MG63 (cell line): ENCODE data around the gene HAO1. TPM values are rescaled to one million over a fixed set of nuclear protein-coding genes. Genes with fewer than 3 reads are reported as not detected.
A peak's percentile ranks its signal among the peaks of the same experiment; 100 is the strongest.

Experiments
- DNase-seq: peaks from one replicate; pipeline ENCODE4 v3.0.0-alpha.2; 2020
- H3K27me3 ChIP-seq: fragments of 250-450 bp; sonication (Bioruptor Pico); 2 replicates; pipeline ENCODE4 v1.5.1; 2020; ENCODE audit warnings: mild to moderate bottlenecking, moderate library complexity
- H3K36me3 ChIP-seq: fragments of 250-450 bp; sonication (Bioruptor Pico); 2 replicates; pipeline ENCODE4 v1.5.1; 2020; ENCODE audit warnings: mild to moderate bottlenecking, moderate library complexity
- H3K4me3 ChIP-seq: fragments of 250-450 bp; sonication (Bioruptor Pico); 2 replicates; pipeline ENCODE4 v1.5.1; 2020; ENCODE audit warnings: mild to moderate bottlenecking, moderate library complexity
- H3K9me3 ChIP-seq: fragments of 250-450 bp; sonication (Bioruptor Pico); 2 replicates; pipeline ENCODE4 v1.5.1; 2020; ENCODE audit warnings: mild to moderate bottlenecking, moderate library complexity
- total RNA-seq: library from RNA; depleted of rRNA; stranded (reverse); fragments of >200 nt; shearing (Covaris generic); gene quantifications from 2 replicates; pipeline ENCODE4 v1.2.3, GENCODE V29; 2014; ENCODE audit warnings: low replicate concordance

HAO1 gene
- total RNA-seq, 1 experiment from 2014 or later: not detected

DNA sequence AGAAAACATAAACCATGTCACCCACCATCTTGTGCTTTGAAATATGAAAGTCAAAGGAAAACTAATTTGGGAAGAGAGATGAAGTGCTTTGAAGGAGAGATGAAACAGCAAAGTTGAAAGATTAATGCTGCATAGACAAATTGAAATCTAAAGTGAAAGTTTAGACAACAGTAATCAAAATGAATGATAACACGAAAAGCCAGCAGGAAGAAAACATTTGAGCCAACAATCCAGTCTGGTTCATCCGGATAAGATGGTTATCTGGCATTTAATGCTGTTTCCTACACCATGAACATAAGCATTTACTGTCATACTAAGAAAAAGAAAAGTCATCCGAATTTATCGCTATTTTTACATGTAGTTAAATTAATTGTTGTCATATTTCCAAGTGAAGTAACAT is 595 bp downstream of the HAO1 start:
- no peak for DNase-seq
- H3K27me3 ChIP-seq: peaks cover 6% of the 10 kb centered on the region
- no peaks in the 10 kb centered on the region for H3K9me3 ChIP-seq
- H3K36me3 ChIP-seq: no peaks in the 10 kb centered on the region
- H3K4me3 ChIP-seq: no peak overlapping the region

DNA sequence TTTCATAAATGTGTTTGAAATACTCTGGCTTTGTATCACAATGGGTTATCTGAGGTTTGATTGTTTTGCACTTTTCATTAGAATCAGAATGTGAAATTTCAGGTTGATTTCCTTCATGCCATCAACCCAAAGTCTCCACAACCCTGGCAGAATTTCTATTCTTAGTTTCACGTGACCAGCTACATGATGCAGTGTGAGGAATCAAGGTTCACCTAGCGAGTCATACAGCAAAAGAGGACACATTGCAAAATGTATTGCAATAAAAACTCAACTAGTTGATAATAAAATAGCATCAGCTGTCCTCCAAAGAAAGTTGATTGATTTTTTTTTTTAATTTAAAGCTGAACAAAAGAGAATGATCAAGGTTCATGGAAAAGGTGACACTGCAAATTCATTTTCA is 2.2 kb downstream of the HAO1 start:
- DNase-seq: no peak
- Histone ChIP-seq H3K36me3 (no peaks in the 10 kb centered on the region), H3K4me3 (no peak overlapping the region), H3K27me3 (peaks cover 6% of the 10 kb centered on the region), H3K9me3 (no peaks in the 10 kb centered on the region)

DNA sequence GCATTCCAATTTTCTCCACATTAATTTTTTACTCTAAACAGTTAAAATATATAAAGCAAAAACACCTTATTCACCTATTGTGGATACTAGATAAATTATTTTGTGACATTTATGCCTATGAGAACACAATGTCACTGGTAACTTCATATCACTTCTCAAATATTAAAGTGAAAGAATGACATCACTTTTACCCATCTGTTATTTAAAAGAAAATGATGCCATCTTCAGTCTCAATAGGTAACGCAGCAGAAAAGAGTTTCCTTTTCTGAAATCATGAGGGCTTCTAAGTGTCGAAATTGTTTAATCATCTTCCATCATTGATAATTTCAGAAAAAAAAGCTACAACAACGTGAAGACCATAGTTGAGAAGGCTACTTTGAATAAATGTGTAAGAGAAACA is 2.9 kb downstream of the HAO1 start:
- no peaks in the 10 kb centered on the region for H3K36me3 ChIP-seq
- DNase-seq: no peak
- H3K27me3 ChIP-seq: peaks cover 6% of the 10 kb centered on the region
- no peak overlapping the region for H3K4me3 ChIP-seq
- no peaks in the 10 kb centered on the region for H3K9me3 ChIP-seq

DNA sequence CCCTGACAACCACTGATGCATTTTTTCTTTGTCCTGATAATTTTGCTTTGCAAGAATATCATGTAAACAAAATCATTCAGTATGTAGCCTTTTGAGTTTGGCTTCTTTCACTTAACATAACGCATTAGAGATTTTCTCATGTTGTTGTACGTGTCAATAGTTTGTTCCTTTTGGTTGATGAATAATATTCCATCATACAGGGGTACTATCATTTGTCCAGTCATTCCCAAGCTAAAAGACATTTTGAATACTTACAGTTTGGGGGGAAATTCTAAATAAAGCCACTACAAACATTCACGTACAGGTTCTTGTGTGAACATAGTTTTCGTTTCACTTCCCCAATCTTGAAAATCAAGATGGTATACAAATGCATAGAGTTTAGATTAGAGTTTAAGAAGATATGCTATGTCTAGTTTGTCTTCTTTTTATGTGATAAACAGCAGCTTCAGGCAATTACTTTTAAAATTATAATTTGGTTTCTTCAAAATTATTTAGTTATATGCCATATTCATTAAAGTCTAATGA is 5.2 kb downstream of the HAO1 start:
- Histone ChIP-seq H3K9me3 (no peaks in the 10 kb centered on the region), H3K36me3 (no peaks in the 10 kb centered on the region), H3K4me3 (no peak overlapping the region), H3K27me3 (peaks cover 6% of the 10 kb centered on the region)
- no peak for DNase-seq

DNA sequence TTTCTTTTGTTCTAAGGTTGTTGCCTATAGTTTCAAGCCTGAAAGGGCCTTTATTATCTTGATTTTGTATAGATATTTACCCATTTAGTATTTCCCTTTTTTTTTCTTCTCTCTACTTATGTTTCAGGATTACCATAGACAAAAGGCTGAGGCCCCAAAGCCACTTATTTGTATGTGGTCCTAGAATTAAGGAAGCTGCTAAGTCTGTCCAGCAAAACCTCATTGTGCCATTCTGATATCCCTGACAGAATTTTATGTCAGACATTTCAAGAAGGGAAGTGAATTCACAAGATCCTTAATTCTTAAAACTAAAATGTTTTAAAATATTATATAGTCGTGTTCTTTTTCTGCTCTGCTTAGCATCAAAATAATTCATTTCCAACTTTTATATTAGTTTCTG is 6.9 kb downstream of the HAO1 start:
- Histone ChIP-seq H3K27me3 (peaks cover 6% of the 10 kb centered on the region), H3K9me3 (no peaks in the 10 kb centered on the region), H3K36me3 (no peaks in the 10 kb centered on the region), H3K4me3 (no peak overlapping the region)
- DNase-seq: no peak

DNA sequence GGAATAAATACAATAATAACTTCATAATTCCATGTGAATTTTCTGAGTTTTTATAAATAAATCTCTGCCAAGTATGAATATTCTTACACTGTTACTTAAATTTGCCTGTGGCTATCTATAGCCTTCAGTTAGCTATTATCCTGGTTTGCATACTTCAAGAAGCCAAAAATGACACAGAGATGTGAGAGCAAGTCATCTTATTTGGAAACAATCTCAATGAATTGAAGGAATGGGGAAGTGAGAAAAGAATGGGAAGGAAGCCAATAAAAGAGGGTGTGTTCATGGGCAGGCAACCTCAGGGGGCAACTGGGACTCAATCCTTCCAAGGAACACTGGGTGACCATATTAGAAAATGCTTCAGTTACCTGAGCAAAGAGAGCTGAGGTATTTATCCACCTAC is 9.9 kb downstream of the HAO1 start:
- no peaks in the 10 kb centered on the region for H3K36me3 ChIP-seq
- peaks cover 3% of the 10 kb centered on the region for H3K27me3 ChIP-seq
- DNase-seq: no peak
- H3K9me3 ChIP-seq: no peaks in the 10 kb centered on the region
- no peak overlapping the region for H3K4me3 ChIP-seq

DNA sequence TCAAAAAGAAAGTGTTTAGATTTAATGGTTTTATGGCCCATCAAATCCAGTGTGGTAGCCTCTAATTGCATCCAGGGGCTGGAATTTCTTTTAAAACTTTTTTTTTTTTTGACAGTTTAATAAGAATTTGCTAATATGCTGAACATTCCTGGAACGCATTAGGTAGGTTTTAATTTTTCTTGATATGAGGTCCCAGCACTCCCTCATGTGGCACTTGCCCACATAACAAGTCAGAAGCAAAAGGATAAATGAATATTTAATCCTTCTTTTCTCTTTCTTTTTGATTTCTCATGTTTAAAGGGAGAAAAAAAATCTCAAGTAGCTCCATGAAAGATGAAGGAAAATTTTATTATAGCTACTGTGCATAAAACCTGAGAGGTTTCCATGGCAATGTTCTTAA is 13.5 kb downstream of the HAO1 start:
- Histone ChIP-seq H3K9me3 (no peaks in the 10 kb centered on the region), H3K27me3 (no peaks in the 10 kb centered on the region), H3K4me3 (no peak overlapping the region), H3K36me3 (no peaks in the 10 kb centered on the region)
- peak; percentile 14 for DNase-seq

DNA sequence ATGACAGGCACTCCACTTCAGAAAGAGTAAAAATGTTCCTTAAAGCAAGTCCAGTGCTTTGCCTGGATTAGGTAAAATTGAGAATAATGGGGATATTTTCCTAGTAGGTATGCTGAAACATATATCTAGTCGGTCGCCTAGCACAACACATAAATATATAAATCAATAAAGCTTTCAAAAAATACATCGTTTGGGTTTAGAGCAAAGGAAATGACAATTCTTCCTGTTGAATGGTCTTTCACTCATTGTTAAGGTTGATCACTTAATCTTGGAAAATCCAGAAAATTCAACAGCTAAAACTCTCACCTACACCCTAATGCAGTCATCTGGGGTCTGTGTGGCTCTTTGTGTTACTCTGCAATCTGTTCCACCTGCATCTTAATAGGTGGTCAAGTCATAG is 13.9 kb downstream of the HAO1 start:
- Histone ChIP-seq H3K36me3 (no peaks in the 10 kb centered on the region), H3K9me3 (no peaks in the 10 kb centered on the region), H3K4me3 (no peak overlapping the region), H3K27me3 (no peaks in the 10 kb centered on the region)
- no peak for DNase-seq

DNA sequence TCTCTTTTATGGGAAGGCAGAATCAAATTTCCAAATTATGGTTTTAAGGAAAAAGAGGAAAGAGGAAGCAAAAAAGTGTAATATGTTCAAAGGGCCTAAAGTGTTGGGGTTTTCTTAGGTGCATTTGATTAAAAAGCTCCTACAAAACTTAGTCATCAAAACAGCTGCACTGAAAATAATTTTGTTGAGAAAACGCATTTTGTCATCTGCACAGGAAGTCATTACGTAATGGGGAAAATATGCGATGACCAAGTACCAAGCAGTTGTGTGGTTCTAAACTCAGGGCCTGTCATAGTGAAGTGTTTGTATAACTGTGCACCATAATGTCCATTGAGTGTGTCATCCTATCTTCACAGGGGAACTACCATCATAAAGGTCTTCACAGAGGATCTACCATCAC is 15.6 kb downstream of the HAO1 start:
- Histone ChIP-seq H3K27me3 (no peaks in the 10 kb centered on the region), H3K4me3 (no peak overlapping the region), H3K36me3 (no peaks in the 10 kb centered on the region), H3K9me3 (no peaks in the 10 kb centered on the region)
- DNase-seq: peak; percentile 40

DNA sequence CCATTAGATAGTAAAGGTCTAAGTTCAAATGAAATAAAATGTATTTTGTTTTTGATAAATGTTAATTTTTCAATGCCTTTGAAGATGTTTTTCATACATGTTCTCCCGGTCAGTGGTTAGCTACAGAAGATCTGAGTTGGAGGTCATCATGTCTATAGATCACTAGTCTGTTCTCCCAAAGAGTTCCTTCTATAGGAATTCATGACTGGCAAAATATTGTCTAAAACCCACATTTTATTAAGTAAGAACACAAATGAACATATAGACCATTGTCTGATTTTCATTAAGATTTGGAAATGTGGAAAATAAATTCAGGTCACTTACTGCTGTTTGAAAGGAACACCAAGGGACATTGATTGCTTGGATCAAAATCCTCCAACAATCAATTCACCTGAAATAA is 23.6 kb downstream of the HAO1 start:
- no peaks in the 10 kb centered on the region for H3K27me3 ChIP-seq
- H3K36me3 ChIP-seq: no peaks in the 10 kb centered on the region
- H3K4me3 ChIP-seq: no peak overlapping the region
- H3K9me3 ChIP-seq: no peaks in the 10 kb centered on the region
- DNase-seq: no peak

DNA sequence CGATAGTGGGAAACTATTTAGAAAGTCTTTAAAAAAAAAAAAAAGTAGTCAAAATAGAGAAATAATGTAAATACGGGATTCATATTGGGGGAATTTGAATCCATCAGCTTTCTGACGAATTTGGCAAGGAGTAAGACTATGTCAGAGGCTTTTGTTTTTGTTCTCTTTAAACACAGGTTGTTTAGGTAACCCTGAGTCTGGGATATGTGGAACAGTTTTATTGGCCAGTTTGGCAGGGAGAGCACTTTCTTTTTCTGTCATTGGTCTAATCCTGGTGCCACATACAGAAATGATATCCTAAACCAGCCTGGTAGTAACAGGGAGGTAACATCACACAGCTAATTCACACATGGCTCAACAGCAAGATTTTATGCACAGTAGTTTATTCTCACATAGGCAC is 27.7 kb downstream of the HAO1 start:
- DNase-seq: no peak
- Histone ChIP-seq H3K4me3 (no peak overlapping the region), H3K36me3 (no peaks in the 10 kb centered on the region), H3K27me3 (no peaks in the 10 kb centered on the region), H3K9me3 (0 out of 2 replicates have a peak, but pooled peaks cover 2% of the 10 kb centered on the region)

DNA sequence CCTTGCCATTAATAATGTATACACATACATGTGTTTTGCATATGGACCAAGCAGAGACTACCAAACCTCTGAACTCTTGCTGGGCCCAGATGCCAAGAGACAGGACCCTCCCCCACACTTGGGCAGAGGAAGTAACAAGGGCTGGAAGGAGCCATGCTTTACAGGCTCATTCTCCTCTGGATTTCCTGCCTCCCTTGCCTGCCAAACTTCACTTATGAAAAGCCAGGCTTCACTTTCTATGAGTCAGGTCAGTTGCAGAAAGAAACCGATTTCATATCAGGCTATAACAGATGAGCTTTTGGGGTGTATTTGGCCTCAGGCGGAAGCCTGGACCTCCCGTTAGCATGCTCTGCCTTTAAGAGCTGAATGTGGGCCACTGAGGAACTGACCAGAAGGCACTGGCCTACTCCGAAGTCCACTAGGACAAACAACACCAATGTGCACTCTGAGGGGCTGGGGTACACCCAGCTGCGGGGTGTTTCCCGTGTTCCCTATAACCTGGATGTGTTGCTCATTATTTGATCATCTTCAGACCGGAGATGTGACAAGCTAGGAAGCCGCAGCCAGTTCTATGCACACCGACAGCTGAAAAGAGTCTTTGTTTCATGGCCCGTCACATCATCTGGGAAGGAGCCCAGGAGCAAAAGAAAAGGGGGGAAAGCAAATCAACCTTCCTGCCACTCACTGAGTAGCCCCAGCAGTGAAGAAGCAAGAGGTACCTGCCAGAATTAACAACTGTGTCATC is 28.5 kb downstream of the HAO1 start:
- no peaks in the 10 kb centered on the region for H3K36me3 ChIP-seq
- H3K9me3 ChIP-seq: 0 out of 2 replicates have a peak, but pooled peaks cover 2% of the 10 kb centered on the region
- no peak overlapping the region for H3K4me3 ChIP-seq
- peak; percentile 57 for DNase-seq
- no peaks in the 10 kb centered on the region for H3K27me3 ChIP-seq

DNA sequence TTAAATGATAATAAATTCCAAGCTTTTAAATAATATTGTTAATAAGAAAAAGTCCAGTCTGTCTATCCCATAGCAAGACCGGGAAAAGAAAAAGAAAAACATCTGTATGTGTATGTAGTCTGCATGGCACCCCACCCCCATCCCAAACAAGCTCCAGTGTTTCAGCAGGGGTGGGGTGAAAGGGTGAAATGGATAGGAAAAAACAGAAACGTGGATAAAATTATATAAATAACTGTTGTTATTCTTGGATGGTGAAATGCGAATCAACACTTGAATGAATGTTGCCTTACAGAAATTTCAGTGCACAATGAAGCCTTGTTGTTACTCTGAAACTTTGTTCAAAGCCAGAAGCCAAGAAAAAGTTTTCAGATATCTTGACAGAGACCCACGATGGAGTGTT is 31.4 kb downstream of the HAO1 start:
- H3K27me3 ChIP-seq: no peaks in the 10 kb centered on the region
- DNase-seq: no peak
- no peak overlapping the region for H3K4me3 ChIP-seq
- H3K36me3 ChIP-seq: no peaks in the 10 kb centered on the region
- 0 out of 2 replicates have a peak, but pooled peaks cover 2% of the 10 kb centered on the region for H3K9me3 ChIP-seq

DNA sequence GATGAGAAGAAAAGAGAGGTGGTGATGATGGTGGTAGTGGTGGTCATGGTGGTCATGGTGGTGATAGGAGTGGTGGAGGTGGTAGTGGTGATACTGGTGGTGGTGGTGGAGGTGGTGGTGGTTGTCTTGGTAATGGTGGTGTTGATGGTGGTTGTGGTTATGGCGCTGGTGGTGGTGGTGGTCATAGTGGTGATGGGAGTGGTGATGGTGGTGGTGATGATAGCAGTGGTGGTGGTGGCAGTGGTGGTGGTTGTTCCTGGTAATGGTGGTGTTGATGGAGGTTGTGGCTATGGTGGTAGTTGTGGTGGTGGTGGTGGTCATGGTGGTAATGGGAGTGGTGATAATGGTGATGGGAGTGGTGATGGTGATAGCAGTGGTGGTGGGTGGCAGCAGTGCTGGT is 36.8 kb downstream of the HAO1 start:
- H3K36me3 ChIP-seq: no peaks in the 10 kb centered on the region
- no peak for DNase-seq
- H3K27me3 ChIP-seq: no peaks in the 10 kb centered on the region
- no peaks in the 10 kb centered on the region for H3K9me3 ChIP-seq
- H3K4me3 ChIP-seq: no peak overlapping the region

DNA sequence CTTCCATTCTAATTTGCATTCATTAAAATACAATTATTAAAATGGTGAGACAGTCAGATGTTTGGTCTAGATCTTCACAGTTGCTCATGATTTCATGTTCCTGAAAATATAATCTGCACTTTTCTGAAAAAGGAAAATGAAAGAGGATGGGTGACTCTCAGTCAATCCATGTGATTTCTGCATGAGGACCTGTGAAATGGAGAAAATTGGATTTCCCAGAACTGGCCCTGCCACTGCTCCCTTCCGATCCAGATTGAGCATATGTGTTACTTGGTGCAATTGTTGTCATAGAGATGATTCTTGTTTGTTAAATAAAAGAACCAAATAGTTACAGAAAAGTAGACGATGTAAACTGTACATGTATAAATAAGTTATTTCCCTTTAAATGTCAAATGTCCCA is 37.4 kb downstream of the HAO1 start:
- Histone ChIP-seq H3K36me3 (no peaks in the 10 kb centered on the region), H3K27me3 (no peaks in the 10 kb centered on the region), H3K9me3 (no peaks in the 10 kb centered on the region), H3K4me3 (no peak overlapping the region)
- DNase-seq: no peak

DNA sequence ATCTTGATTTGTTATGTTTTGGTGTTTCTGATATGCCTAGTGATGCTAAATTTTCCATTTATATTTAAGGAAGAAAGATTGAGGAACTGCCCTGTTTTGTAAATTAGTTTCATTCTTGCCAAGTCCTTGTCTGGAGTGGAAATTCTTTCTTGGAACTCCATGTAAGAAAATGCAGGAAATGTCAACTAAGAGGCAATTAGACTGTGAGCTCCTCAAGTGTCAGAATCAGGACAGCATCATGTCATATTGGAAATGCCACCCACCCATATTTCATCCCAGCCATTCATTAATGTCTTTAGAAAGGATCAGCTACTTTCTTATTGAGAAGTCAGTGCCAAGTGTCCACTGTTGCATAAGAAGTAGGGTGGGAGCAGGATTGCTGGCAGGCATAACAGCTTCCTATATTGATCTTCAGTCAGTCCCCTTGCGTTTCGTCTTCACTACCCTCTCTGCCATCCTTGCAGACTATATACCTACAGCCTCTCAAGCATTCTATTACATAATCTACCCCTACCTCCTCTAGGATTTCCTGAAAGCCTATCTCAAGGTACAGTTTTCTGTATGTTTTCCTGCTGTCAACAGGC is 42.4 kb downstream of the HAO1 start:
- no peak for DNase-seq
- Histone ChIP-seq H3K9me3 (no peaks in the 10 kb centered on the region), H3K27me3 (no peaks in the 10 kb centered on the region), H3K36me3 (no peaks in the 10 kb centered on the region), H3K4me3 (no peak overlapping the region)

DNA sequence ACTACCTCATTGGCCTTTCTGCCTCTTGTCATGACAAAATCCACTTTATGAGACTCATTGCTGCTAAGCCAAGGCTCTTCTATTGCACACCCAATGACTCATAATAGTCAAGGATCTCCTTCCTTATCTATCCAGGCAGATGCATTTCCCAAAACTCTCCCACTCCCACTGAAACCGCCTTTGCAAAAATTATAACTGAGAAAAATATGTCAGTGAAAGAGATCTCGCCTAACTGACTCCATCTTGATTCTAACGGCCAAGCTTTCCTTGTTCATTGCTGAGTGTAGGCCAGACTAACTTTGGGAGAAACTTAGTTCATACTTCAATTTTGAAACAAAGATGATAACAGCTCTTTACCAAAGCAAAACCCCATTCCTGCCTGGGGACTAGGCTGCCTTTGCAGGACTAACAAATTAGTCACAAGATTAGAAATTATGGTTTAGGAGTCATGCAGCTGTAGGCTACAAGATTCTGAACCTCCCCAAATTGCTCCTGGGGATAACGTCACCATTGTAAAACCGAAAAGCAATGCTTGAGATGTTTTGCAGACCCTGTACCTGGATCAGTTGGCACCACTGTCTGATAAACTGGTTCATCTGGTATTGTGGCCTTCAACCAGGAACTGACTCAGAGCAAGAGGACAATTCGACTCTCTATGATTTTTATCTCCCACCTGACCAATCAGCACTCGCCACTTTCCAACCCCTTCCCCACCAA is 47.1 kb downstream of the HAO1 start:
- no peak for DNase-seq
- Histone ChIP-seq H3K27me3 (no peaks in the 10 kb centered on the region), H3K36me3 (no peaks in the 10 kb centered on the region)

More for the DNA sequence above, 47.1 kb downstream of the HAO1 start:
- peaks cover 1% of the 10 kb centered on the region; the same call in 1 of the 2 replicates for H3K9me3 ChIP-seq
- H3K4me3 ChIP-seq: no peak overlapping the region
